Mesothelial cell of epicardium (in vitro differentiated cells): ENCODE data around the gene TSPAN12. TPM values are rescaled to one million over a fixed set of nuclear protein-coding genes. Genes with fewer than 3 reads are reported as not detected.

Experiments used
- DNase-seq, 2 experiments: peaks; one replicate each; pipeline ENCODE4 v3.0.0; 2021; ENCODE audit warnings: low spot score in 2 of 2; ENCODE audit not compliant: unreplicated experiment in 2 of 2
- H3K27ac Mint-ChIP-seq: 2 replicates; pipeline ENCODE4 v1.8.0; 2021; ENCODE audit warnings: mixed read lengths
- H3K27me3 Mint-ChIP-seq: 2 replicates; pipeline ENCODE4 v1.8.0; 2021; ENCODE audit warnings: low read depth, mixed read lengths
- H3K36me3 Mint-ChIP-seq: 2 replicates; pipeline ENCODE4 v1.8.0; 2021; ENCODE audit warnings: mixed read lengths
- H3K4me1 Mint-ChIP-seq: 2 replicates; pipeline ENCODE4 v1.8.0; 2021; ENCODE audit warnings: mixed read lengths
- H3K4me3 Mint-ChIP-seq: 2 replicates; pipeline ENCODE4 v1.8.0; 2021; ENCODE audit warnings: mild to moderate bottlenecking, moderate library complexity, mixed read lengths
- H3K9me3 Mint-ChIP-seq: 2 replicates; pipeline ENCODE4 v1.8.0; 2021; ENCODE audit warnings: mixed read lengths
- total RNA-seq: library from RNA; stranded (reverse); gene quantifications from 3 replicates; pipeline ENCODE4 v1.2.1, GENCODE V29; 2021
- TF ChIP-seq, protein P1 (sequence below): fragments of 200-600 bp; sonication (generic); IDR thresholded peaks from one replicate; pipeline ENCODE4 v1.5.0; 2021; ENCODE audit warnings: antibody characterized with exemption; ENCODE audit not compliant: unreplicated experiment

Gene TSPAN12
- total RNA-seq, 1 donor from 2014 or later: 7.3 TPM

- Mint-ChIP-seq H3K27me3 (peaks cover 2% of the 10 kb centered on the region), H3K4me3 (peak overlapping the region; percentile 96), H3K36me3 (peaks cover 2% of the 10 kb centered on the region), H3K27ac (peak overlapping the region; percentile 2), H3K4me1 (peaks cover 19% of the 10 kb centered on the region), H3K9me3 (no peaks in the 10 kb centered on the region)
- no peak for DNase-seq
- TF ChIP-seq, protein P1, sequence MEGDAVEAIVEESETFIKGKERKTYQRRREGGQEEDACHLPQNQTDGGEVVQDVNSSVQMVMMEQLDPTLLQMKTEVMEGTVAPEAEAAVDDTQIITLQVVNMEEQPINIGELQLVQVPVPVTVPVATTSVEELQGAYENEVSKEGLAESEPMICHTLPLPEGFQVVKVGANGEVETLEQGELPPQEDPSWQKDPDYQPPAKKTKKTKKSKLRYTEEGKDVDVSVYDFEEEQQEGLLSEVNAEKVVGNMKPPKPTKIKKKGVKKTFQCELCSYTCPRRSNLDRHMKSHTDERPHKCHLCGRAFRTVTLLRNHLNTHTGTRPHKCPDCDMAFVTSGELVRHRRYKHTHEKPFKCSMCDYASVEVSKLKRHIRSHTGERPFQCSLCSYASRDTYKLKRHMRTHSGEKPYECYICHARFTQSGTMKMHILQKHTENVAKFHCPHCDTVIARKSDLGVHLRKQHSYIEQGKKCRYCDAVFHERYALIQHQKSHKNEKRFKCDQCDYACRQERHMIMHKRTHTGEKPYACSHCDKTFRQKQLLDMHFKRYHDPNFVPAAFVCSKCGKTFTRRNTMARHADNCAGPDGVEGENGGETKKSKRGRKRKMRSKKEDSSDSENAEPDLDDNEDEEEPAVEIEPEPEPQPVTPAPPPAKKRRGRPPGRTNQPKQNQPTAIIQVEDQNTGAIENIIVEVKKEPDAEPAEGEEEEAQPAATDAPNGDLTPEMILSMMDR: no peak
Observed at GRCh38 chr7:120856198-120856597, 1.7 kb downstream of the TSPAN12 start.

GRCh38 chr7:120852700-120853099 lies 5.2 kb downstream of the TSPAN12 start:
- DNase-seq: no peak
- Mint-ChIP-seq H3K27me3 (no peaks in the 10 kb centered on the region), H3K36me3 (peaks cover 4% of the 10 kb centered on the region), H3K9me3 (no peaks in the 10 kb centered on the region), H3K4me3 (no peak overlapping the region), H3K27ac (no peak overlapping the region), H3K4me1 (peaks cover 12% of the 10 kb centered on the region)
- TF ChIP-seq, protein P1: no peak

DNA sequence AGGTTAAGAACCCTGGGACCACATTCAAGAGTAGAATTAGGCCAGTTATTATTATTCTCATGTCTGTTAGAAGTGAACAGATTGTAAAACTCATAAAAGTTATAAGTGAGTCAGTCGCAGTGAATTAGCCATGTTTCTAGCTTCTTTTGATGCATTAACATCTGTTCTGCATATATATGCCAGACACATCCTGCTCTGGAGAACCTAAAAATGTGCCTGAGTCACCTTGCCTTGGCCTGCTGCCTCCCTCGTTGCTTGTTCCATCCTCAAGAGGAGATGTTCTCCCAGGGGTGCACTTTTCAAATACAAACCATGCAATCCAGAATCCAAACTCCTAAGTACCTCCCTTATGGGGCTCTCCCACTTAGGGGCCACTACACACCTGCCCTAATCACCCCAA lies 14.8 kb downstream of the TSPAN12 start:
- no peaks in the 10 kb centered on the region for H3K27me3 Mint-ChIP-seq
- H3K27ac Mint-ChIP-seq: no peak overlapping the region
- no peak for DNase-seq
- peaks cover 22% of the 10 kb centered on the region for H3K9me3 Mint-ChIP-seq
- peaks cover 2% of the 10 kb centered on the region for H3K4me1 Mint-ChIP-seq
- no peak overlapping the region for H3K4me3 Mint-ChIP-seq
- TF ChIP-seq, protein P1: no peak
- peaks cover 36% of the 10 kb centered on the region for H3K36me3 Mint-ChIP-seq

GRCh38 chr7:120842121-120842621 lies 15.8 kb downstream of the TSPAN12 start:
- TF ChIP-seq, protein P1: no peak
- Mint-ChIP-seq H3K27ac (no peak overlapping the region), H3K36me3 (peaks cover 39% of the 10 kb centered on the region), H3K4me1 (peaks cover 2% of the 10 kb centered on the region), H3K27me3 (no peaks in the 10 kb centered on the region), H3K4me3 (no peak overlapping the region), H3K9me3 (peaks cover 22% of the 10 kb centered on the region)
- DNase-seq: no peak

DNA sequence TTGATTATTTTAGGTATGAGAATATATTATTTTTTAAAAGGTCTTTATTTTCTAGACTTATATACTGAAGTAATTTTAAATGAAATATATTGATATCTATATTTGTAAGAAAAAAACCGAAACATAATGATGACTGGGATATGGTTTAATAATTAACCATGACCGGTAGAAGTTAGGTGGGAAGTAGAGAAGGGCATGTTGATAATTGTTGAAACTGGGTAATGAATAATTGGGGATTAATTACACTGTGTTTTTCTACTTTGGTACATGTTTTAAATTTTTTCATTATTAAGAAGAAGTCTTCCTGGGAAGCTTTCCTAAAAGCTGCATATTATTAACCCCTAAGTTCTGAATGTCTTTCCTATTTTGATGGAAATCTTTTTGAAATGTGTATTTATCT lies 16.3 kb downstream of the TSPAN12 start:
- Mint-ChIP-seq H3K9me3 (peaks cover 22% of the 10 kb centered on the region), H3K27ac (no peak overlapping the region), H3K4me3 (no peak overlapping the region), H3K36me3 (peaks cover 39% of the 10 kb centered on the region), H3K27me3 (no peaks in the 10 kb centered on the region), H3K4me1 (peaks cover 2% of the 10 kb centered on the region)
- DNase-seq: no peak
- TF ChIP-seq, protein P1: no peak

DNA sequence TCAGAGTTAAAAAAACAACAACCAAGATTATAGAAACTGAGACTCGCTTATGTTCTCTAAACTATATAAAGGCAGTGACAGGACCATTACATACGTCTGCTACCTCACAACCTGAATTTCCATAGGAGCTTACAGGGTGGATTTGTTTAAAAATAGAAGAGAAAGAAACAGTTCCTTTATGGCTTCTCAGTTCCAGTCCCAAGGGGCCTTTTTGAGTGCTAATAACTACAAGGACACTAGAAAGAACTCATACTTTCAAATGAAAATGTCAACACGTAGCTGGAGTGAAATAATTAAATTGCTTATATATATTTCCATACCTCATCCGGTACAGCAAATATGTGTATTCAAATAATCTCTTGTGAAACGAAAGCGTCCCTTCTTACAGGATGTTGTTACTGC lies 19.7 kb downstream of the TSPAN12 start:
- DNase-seq: no peak
- Mint-ChIP-seq H3K27ac (no peak overlapping the region), H3K4me1 (peaks cover 2% of the 10 kb centered on the region), H3K4me3 (no peak overlapping the region), H3K36me3 (peaks cover 25% of the 10 kb centered on the region), H3K27me3 (no peaks in the 10 kb centered on the region), H3K9me3 (peaks cover 7% of the 10 kb centered on the region)
- TF ChIP-seq, protein P1: no peak
